HEK293 (cell line): ENCODE measurements around the gene CHST8.

Experiments
- CTCF ChIA-PET: fragments of 350-600 bp; formaldehyde crosslinking; extraction: SDS; loops from one replicate; lab custom pipeline; 2021; ENCODE audit warnings: antibody characterized with exemption; lab: Yijun Ruan, JAX
- POLR2A ChIA-PET: fragments of 300-600 bp; formaldehyde crosslinking; extraction: SDS; loops from one replicate; lab custom pipeline; 2020; ENCODE audit warnings: antibody characterized with exemption, inconsistent platforms; lab: Yijun Ruan, JAX
- H3K27ac ChIP-seq: fragments of 200-500 bp; sonication (Bioruptor generic); 2 replicates; pipeline ENCODE4 v1.5.1; 2014; ENCODE audit warnings: low read depth, low read length, control low read depth, inconsistent platforms; ENCODE audit errors: extremely low read depth
- H3K36me3 ChIP-seq, 2 experiments: fragments of 200-500 bp in 1 of 2; sonication (Bioruptor generic) in 1 of 2; 1 replicate in 1 of 2; 2 replicates in 1 of 2; pipeline ENCODE4 v1.5.1; 2014 to 2017; ENCODE audit warnings: inconsistent platforms in 2 of 2, low read length in 2 of 2; ENCODE audit not compliant: control insufficient read depth in 2 of 2, insufficient read depth in 1 of 2
- H3K4me1 ChIP-seq: fragments of 200-500 bp; sonication (Bioruptor generic); 2 replicates; pipeline ENCODE4 v1.5.1; 2014; ENCODE audit warnings: mild to moderate bottlenecking, low read length, inconsistent platforms; ENCODE audit not compliant: control insufficient read depth, insufficient read depth
- H3K4me3 ChIP-seq: 2 replicates; pipeline ENCODE4 v1.5.1; 2011; ENCODE audit warnings: low read depth, mild to moderate bottlenecking, control low read depth, low read length, moderate library complexity
- H3K9me3 ChIP-seq: fragments of 200-500 bp; sonication (Bioruptor generic); 2 replicates; pipeline ENCODE4 v1.5.1; 2014; ENCODE audit warnings: low read depth, low read length, inconsistent platforms; ENCODE audit not compliant: control insufficient read depth, insufficient read depth
- BCL11A ChIP-seq: fragments of 450-650 bp; formaldehyde crosslinking; IDR thresholded peaks from 2 replicates; pipeline ENCODE4 v1.5.1; 2016; ENCODE audit warnings: low read depth, missing biosample characterization, missing genetic modification characterization
- EGR2 ChIP-seq: fragments of 450-650 bp; formaldehyde crosslinking; IDR thresholded peaks from 2 replicates; pipeline ENCODE4 v1.5.1; 2016; ENCODE audit warnings: low read depth, missing biosample characterization, missing genetic modification characterization
- GLIS1 ChIP-seq: fragments of 450-650 bp; formaldehyde crosslinking; IDR thresholded peaks from 2 replicates; pipeline ENCODE4 v1.5.1; 2016; ENCODE audit warnings: missing biosample characterization, missing genetic modification characterization
- KLF8 ChIP-seq: fragments of 450-650 bp; formaldehyde crosslinking; IDR thresholded peaks from 2 replicates; pipeline ENCODE4 v1.5.1; 2016; ENCODE audit warnings: missing biosample characterization, missing genetic modification characterization
- PRDM1 ChIP-seq: fragments of 450-650 bp; formaldehyde crosslinking; IDR thresholded peaks from 2 replicates; pipeline ENCODE4; 2016; ENCODE audit warnings: missing biosample characterization, missing genetic modification characterization
- REPIN1 ChIP-seq: fragments of 450-650 bp; formaldehyde crosslinking; IDR thresholded peaks from 2 replicates; pipeline ENCODE4 v1.5.1; 2017; ENCODE audit warnings: missing biosample characterization, missing genetic modification characterization, low read depth
- ZBTB48 ChIP-seq: fragments of 450-650 bp; formaldehyde crosslinking; IDR thresholded peaks from 2 replicates; pipeline ENCODE4 v1.5.1; 2016; ENCODE audit warnings: missing biosample characterization, missing genetic modification characterization
- ZEB2 ChIP-seq: fragments of 450-650 bp; formaldehyde crosslinking; IDR thresholded peaks from 2 replicates; pipeline ENCODE4 v1.5.1; 2016; ENCODE audit warnings: missing biosample characterization, missing genetic modification characterization
- ZFHX2 ChIP-seq: fragments of 450-650 bp; formaldehyde crosslinking; conservative IDR thresholded peaks from 2 replicates; pipeline ENCODE4 v1.5.1; 2016; ENCODE audit warnings: missing biosample characterization, missing genetic modification characterization
- ZIC2 ChIP-seq: fragments of 450-650 bp; formaldehyde crosslinking; IDR thresholded peaks from 2 replicates; pipeline ENCODE4 v1.5.1; 2016; ENCODE audit warnings: missing biosample characterization, missing genetic modification characterization
- ZNF112 ChIP-seq: fragments of 450-650 bp; formaldehyde crosslinking; IDR thresholded peaks from 2 replicates; pipeline ENCODE4 v1.5.0; 2017; ENCODE audit warnings: missing biosample characterization, missing genetic modification characterization
- ZNF175 ChIP-seq: fragments of 450-650 bp; formaldehyde crosslinking; IDR thresholded peaks from 2 replicates; pipeline ENCODE4 v1.5.1; 2016; ENCODE audit warnings: missing biosample characterization, missing genetic modification characterization
- ZNF214 ChIP-seq: fragments of 450-650 bp; formaldehyde crosslinking; IDR thresholded peaks from 2 replicates; pipeline ENCODE4 v1.5.1; 2017; ENCODE audit warnings: missing biosample characterization, mild to moderate bottlenecking, missing genetic modification characterization, borderline replicate concordance
- ZNF26 ChIP-seq: fragments of 450-650 bp; formaldehyde crosslinking; IDR thresholded peaks from 2 replicates; pipeline ENCODE4 v1.5.1; 2016; ENCODE audit warnings: missing biosample characterization, missing genetic modification characterization
- ZNF274 ChIP-seq, 2 experiments: fragments of 200-500 bp in 1 of 2; fragments of 450-650 bp in 1 of 2; sonication (Bioruptor generic) in 1 of 2; formaldehyde crosslinking in 1 of 2; IDR thresholded peaks; 2 replicates each; pipeline versions ENCODE4 v1.5.1 to v1.6.1; 2014 to 2016; ENCODE audit warnings: borderline replicate concordance in 1 of 2, inconsistent platforms in 1 of 2, low read length in 1 of 2, missing biosample characterization in 1 of 2, missing genetic modification characterization in 1 of 2
- ZNF292 ChIP-seq: fragments of 450-650 bp; formaldehyde crosslinking; IDR thresholded peaks from 2 replicates; pipeline ENCODE4 v1.5.1; 2016; ENCODE audit warnings: low read depth, missing biosample characterization, missing genetic modification characterization, borderline replicate concordance
- ZNF354C ChIP-seq: fragments of 450-650 bp; formaldehyde crosslinking; IDR thresholded peaks from 2 replicates; pipeline ENCODE4 v1.5.1; 2016; ENCODE audit warnings: missing biosample characterization, missing genetic modification characterization, low read depth, borderline replicate concordance
- ZNF555 ChIP-seq: fragments of 450-650 bp; formaldehyde crosslinking; conservative IDR thresholded peaks from 2 replicates; pipeline ENCODE4 v1.5.1; 2017; ENCODE audit warnings: missing biosample characterization, mild to moderate bottlenecking, missing genetic modification characterization, inconsistent platforms
- ZNF585B ChIP-seq: fragments of 450-650 bp; formaldehyde crosslinking; IDR thresholded peaks from 2 replicates; pipeline ENCODE4 v1.5.1; 2016; ENCODE audit warnings: missing biosample characterization, missing genetic modification characterization
- ZNF645 ChIP-seq: fragments of 450-650 bp; formaldehyde crosslinking; IDR thresholded peaks from 2 replicates; pipeline ENCODE4; 2016; ENCODE audit warnings: missing biosample characterization, missing genetic modification characterization
- ZNF660 ChIP-seq: fragments of 450-650 bp; IDR thresholded peaks from 2 replicates; pipeline ENCODE4 v1.5.1; 2018; ENCODE audit warnings: missing biosample characterization, mild to moderate bottlenecking, missing genetic modification characterization
- ZNF677 ChIP-seq: fragments of 450-650 bp; IDR thresholded peaks from 2 replicates; pipeline ENCODE4 v1.5.0; 2018; ENCODE audit warnings: missing biosample characterization, mild to moderate bottlenecking, missing genetic modification characterization, moderate library complexity
- ZNF704 ChIP-seq: fragments of 450-650 bp; formaldehyde crosslinking; IDR thresholded peaks from 2 replicates; pipeline ENCODE4 v1.5.1; 2016; ENCODE audit warnings: missing biosample characterization, missing genetic modification characterization
- ZNF777 ChIP-seq: fragments of 450-650 bp; formaldehyde crosslinking; IDR thresholded peaks from 2 replicates; pipeline ENCODE4 v1.5.1; 2017; ENCODE audit warnings: missing biosample characterization, missing genetic modification characterization, borderline replicate concordance
- ZNF837 ChIP-seq: fragments of 450-650 bp; formaldehyde crosslinking; IDR thresholded peaks from 2 replicates; pipeline ENCODE4 v1.5.1; 2016; ENCODE audit warnings: missing biosample characterization, missing genetic modification characterization
- ZXDB ChIP-seq: fragments of 450-650 bp; formaldehyde crosslinking; IDR thresholded peaks from 2 replicates; pipeline ENCODE4 v1.5.1; 2016; ENCODE audit warnings: missing biosample characterization, missing genetic modification characterization

Gene CHST8

DNA sequence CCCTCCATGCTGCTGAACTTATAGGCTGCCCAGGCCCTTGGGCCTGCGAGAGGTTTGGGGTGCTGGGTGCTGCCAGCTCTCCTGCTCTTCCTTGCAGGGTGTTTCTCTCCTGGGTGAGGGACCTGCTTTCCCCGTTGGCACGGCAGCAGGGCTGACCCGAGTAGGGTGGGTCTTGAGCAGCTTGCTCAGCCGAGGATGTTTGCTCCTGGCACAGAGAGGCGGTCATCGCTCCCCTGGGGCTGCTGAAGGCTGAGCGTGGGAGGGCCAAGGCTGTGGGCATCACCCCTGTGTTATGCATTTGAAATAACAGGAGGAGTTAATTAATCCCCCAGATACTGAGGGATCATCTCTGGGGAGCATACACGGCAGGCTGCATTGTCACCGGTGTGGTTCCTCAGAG is 180.2 kb downstream of the CHST8 start:
- Histone ChIP-seq H3K36me3 (peaks cover 38 to 76% of the 10 kb centered on the region in 2 experiments), H3K27ac (no peak overlapping the region), H3K4me3 (no peak overlapping the region), H3K4me1 (peaks cover 10% of the 10 kb centered on the region), H3K9me3 (no peaks in the 10 kb centered on the region)
- POLR2A ChIA-PET: no interaction called here
- TF ChIP-seq ZNF175 (tag by site-specific recombination) (no peak), ZNF555 (tag by site-specific recombination) (no peak), REPIN1 (no peak), EGR2 (tag by site-specific recombination) (peak; percentile 50), ZNF292 (tag by site-specific recombination) (no peak), ZFHX2 (tag by site-specific recombination) (peak; percentile 49), ZNF704 (tag by site-specific recombination) (no peak), ZNF777 (no peak), ZNF354C (tag by site-specific recombination) (no peak), ZNF677 (tag by site-specific recombination) (no peak)
- CTCF ChIA-PET: no interaction called here

- peaks cover 46 to 80% of the 10 kb centered on the region in 2 experiments for H3K36me3 ChIP-seq
- no peak overlapping the region for H3K27ac ChIP-seq
- peaks cover 10% of the 10 kb centered on the region for H3K4me1 ChIP-seq
- no peak overlapping the region for H3K4me3 ChIP-seq
- ChIA-PET POLR2A (no interaction called here), CTCF (interaction anchor here (0.6 kb wide), 1 partner anchor 20 kb away, joined by 5 read pairs; no protein-coding TSS in a partner anchor)
- peak; percentile 61 for TF ChIP-seq GLIS1 (tag by site-specific recombination)
- no peak for TF ChIP-seq ZNF837 (tag by site-specific recombination)
- peak; percentile 99 for TF ChIP-seq ZIC2 (tag by site-specific recombination)
- no peak for TF ChIP-seq ZXDB (tag by site-specific recombination)
- no peak for TF ChIP-seq ZNF585B (tag by site-specific recombination)
- no peak for TF ChIP-seq ZNF660
- no peak for TF ChIP-seq ZBTB48 (tag by site-specific recombination)
- TF ChIP-seq ZNF214: no peak
- TF ChIP-seq ZEB2 (tag by site-specific recombination): no peak
- TF ChIP-seq PRDM1 (tag by site-specific recombination): no peak
- TF ChIP-seq KLF8 (tag by site-specific recombination): no peak
- no peak for TF ChIP-seq ZNF112
- no peak for TF ChIP-seq ZNF645 (tag by site-specific recombination)
- no peak for TF ChIP-seq BCL11A (tag by site-specific recombination)
- no peak for TF ChIP-seq ZNF26 (tag by site-specific recombination)
- TF ChIP-seq ZNF274 (IDR thresholded peaks at IDR 0.05; ENCODE audit: low read length): no peak
- TF ChIP-seq ZNF274 (tag by site-specific recombination; IDR thresholded peaks at IDR 0.05; ENCODE audit: borderline replicate concordance): no peak
- H3K9me3 ChIP-seq: no peaks in the 10 kb centered on the region
Measured at GRCh38 chr19:33802801-33803200, 181.0 kb downstream of the CHST8 start.
